Measurements from ENCODE around the gene TMC8.
"Not testable (repeated sequence)": the region's sequence is repeated elsewhere in the genome, so short reads cannot be mapped to it uniquely, and the experiment has no call there.

TMC8 gene

DNA sequence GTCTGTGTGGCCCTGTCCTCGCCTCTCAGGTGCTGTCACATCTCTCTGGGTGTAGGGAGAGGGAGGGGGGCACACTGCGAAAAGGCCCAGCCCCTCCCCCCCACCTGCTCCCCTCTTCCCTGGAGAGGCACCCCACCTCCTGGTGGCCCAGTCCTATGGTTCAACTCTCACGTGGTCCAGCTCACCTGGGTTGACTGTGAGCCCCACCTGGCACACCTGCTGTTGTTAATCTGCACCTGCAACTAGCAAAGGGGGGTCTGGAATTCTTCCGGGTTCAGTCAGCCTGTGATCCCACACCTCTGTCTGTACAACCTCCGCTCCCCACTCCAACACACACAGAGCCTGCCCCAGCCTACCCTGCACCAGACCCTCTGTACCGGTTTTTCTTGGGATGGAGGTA is 35.8 kb downstream of the TMC8 start:
- no peak for DNase-seq (ENCODE audit: low read depth)
- TF ChIP-seq, protein P1, sequence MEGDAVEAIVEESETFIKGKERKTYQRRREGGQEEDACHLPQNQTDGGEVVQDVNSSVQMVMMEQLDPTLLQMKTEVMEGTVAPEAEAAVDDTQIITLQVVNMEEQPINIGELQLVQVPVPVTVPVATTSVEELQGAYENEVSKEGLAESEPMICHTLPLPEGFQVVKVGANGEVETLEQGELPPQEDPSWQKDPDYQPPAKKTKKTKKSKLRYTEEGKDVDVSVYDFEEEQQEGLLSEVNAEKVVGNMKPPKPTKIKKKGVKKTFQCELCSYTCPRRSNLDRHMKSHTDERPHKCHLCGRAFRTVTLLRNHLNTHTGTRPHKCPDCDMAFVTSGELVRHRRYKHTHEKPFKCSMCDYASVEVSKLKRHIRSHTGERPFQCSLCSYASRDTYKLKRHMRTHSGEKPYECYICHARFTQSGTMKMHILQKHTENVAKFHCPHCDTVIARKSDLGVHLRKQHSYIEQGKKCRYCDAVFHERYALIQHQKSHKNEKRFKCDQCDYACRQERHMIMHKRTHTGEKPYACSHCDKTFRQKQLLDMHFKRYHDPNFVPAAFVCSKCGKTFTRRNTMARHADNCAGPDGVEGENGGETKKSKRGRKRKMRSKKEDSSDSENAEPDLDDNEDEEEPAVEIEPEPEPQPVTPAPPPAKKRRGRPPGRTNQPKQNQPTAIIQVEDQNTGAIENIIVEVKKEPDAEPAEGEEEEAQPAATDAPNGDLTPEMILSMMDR (conservative IDR thresholded peaks at IDR 0.05; ENCODE audit: low read depth, low read length): no peak

DNA sequence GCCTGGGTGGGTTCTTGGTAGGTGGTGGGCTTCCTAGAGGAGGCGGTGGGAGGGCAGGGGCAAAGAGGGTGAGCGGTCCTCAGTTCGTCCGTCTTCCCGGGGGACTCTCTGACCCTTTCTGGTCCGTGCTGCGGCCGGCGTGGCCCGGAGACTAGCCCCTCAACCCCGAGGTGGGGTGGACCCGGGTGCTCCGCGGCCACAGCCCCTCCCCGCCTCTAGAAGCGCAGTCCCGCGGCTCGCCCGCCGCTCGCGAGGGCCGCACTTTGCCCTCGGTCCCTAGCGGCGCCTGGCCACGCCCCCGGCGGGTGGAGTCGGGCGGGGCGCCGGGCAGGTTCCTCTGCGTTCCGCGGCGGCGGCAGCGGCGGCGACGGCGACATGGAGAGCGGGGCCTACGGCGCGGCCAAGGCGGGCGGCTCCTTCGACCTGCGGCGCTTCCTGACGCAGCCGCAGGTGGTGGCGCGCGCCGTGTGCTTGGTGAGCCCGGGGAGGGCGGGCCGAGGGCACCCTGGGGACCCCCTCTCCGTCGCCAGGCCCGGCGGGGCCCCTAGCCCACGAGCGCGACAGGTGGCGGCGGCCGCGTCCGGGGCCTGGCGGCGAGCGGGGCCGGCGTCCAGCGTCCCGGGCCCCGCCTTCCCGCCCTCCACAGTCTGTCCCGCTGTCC is 37.8 kb downstream of the TMC8 start, which contains the start of gene SYNGR2:
Gene SYNGR2, plus strand, starts transcription at position 340 of the 661 bp plus-strand sequence. Its CDS starts 36 bp downstream, at position 376.
- TF ChIP-seq, protein P1 (conservative IDR thresholded peaks at IDR 0.05; ENCODE audit: low read depth, low read length): no peak
- peak within 1 kb of the TSS; percentile 57 for H3K4me3 ChIP-seq (ENCODE audit: low read depth, low read length)
- DNase-seq (ENCODE audit: low read depth): no peak

More for the DNA sequence above, 35.8 kb downstream of the TMC8 start:
- H3K4me3 ChIP-seq (ENCODE audit: low read depth, low read length): no peak overlapping the region

DNA sequence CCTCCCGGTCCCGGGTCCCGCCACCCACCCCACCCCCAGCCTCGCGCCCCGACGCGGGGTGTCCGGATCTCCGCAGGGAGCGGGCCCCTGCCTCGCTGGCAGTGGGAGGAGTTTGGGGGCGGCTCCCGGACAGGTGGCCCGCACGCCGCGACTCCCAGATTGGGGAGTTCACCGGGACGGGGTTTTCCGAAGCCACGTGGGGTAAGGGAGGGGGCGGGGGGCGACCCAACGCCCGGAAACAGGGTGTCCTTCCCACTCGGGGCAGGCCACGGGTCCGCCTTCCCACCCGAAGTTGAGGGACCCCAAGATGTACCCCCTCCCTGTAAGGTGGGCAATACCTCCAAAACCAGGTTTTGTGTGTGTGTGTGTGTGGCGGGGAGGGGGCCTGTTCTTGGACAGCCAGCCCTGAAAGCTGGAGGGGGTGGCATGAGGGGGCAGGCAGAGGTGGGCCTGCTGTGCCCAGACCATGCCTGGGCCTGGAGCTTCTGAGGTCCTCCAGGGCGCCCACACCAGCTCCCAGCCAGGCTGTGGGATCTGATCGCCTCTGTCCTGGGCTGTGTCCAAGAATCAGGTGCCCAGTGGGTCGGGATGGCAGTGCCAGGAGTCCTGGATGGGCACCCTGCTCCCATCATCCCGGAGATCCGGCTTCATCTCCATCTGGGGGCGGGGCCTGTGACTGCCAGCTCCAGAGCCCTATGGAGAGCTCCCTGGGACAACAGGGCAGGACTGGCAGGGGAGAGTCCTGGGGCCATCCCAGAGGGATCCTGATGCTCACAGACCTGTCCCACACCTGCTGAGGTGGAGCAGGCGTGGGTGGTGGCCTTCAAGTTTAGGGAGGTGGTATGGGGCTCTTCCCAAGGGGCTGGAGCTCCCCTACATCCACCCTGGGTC is 38.6 kb downstream of the TMC8 start:
- peak overlapping the region; percentile 57 for H3K4me3 ChIP-seq (ENCODE audit: low read depth, low read length)
- TF ChIP-seq, protein P1 (conservative IDR thresholded peaks at IDR 0.05; ENCODE audit: low read depth, low read length): no peak
- no peak for DNase-seq (ENCODE audit: low read depth)

DNA sequence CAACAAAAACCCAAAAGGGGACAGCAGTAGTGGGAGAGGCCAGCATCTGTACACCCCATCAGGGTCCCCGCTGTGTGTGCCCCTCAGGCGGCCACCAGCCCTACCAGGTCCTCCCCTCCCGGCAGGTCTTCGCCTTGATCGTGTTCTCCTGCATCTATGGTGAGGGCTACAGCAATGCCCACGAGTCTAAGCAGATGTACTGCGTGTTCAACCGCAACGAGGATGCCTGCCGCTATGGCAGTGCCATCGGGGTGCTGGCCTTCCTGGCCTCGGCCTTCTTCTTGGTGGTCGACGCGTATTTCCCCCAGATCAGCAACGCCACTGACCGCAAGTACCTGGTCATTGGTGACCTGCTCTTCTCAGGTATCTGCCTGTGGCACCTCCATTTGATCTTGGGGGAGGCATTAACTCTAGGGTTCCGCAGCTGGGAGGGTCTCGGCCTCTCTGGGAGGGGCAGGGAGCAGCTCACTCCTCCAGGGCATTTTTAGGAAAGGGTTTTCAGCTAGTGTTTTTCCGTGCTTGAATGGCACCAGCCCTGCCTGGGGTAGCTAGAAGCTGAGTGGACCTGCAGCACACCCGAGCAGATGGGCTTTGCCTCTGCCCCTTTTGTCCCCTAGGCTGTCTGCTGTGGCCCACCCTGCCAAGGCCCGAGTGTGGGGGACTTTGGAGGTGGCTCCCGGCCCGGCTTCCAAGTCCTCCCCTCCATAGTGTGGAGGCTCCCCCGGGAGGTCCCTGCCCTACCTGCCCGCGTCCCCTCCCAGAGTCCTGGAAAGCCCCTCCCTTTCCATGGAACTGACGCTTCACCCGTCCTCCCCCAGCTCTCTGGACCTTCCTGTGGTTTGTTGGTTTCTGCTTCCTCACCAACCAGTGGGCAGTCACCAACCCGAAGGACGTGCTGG is 40.4 kb downstream of the TMC8 start:
- no peak overlapping the region for H3K4me3 ChIP-seq (ENCODE audit: low read depth, low read length)
- DNase-seq (ENCODE audit: low read depth): no peak
- TF ChIP-seq, protein P1 (conservative IDR thresholded peaks at IDR 0.05; ENCODE audit: low read depth, low read length): no peak

DNA sequence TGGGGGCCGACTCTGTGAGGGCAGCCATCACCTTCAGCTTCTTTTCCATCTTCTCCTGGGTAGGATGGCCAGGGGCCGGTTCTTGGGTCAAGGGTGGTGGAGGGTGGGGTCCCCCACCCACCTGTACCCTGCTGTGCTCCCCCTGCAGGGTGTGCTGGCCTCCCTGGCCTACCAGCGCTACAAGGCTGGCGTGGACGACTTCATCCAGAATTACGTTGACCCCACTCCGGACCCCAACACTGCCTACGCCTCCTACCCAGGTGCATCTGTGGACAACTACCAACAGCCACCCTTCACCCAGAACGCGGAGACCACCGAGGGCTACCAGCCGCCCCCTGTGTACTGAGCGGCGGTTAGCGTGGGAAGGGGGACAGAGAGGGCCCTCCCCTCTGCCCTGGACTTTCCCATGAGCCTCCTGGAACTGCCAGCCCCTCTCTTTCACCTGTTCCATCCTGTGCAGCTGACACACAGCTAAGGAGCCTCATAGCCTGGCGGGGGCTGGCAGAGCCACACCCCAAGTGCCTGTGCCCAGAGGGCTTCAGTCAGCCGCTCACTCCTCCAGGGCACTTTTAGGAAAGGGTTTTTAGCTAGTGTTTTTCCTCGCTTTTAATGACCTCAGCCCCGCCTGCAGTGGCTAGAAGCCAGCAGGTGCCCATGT is 41.1 kb downstream of the TMC8 start:
- not testable (repeated sequence) for DNase-seq (ENCODE audit: low read depth); H3K4me3 ChIP-seq (ENCODE audit: low read depth, low read length)

DNA sequence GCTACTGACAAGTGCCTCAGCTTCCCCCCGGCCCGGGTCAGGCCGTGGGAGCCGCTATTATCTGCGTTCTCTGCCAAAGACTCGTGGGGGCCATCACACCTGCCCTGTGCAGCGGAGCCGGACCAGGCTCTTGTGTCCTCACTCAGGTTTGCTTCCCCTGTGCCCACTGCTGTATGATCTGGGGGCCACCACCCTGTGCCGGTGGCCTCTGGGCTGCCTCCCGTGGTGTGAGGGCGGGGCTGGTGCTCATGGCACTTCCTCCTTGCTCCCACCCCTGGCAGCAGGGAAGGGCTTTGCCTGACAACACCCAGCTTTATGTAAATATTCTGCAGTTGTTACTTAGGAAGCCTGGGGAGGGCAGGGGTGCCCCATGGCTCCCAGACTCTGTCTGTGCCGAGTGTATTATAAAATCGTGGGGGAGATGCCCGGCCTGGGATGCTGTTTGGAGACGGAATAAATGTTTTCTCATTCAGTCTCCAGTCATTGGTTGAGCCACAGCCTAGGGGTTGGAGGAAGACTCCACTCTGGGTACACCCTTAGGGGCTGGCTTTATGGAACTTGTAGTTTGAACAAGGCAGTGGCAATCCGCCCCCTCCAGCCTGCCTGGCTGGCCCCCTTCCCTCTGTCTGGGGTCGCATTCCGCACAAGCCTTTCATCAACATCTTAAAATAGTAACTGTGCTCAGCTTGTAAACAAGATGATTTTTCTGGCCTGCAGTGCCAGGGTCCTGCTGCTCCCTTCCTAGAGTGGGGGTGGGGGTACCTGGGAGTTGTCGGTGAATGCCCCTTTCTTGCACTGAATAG is 41.9 kb downstream of the TMC8 start:
- H3K4me3 ChIP-seq (ENCODE audit: low read depth, low read length): no peak overlapping the region
- peak; percentile 71 for DNase-seq (ENCODE audit: low read depth)
- TF ChIP-seq, protein P1 (conservative IDR thresholded peaks at IDR 0.05; ENCODE audit: low read depth, low read length): no peak
